GM12878 (cell line): ENCODE results near the gene LMTK2. TPM values are rescaled to one million over a fixed set of nuclear protein-coding genes. Genes with fewer than 3 reads are reported as not detected.

Source experiments
- ATAC-seq: fragments of 200-7000 bp; cut with Tn5 transposase; 3 replicates; pipeline ENCODE4 v1.9.1; 2020; ENCODE audit warnings: mild to moderate bottlenecking, moderate library complexity
- BruUV-seq: library from RNA; stranded (reverse); fragments of 400-500 nt; replicated peaks from 2 replicates; lab custom pipeline; 2021; lab: Mats Ljungman, UMichigan
- CTCF ChIA-PET: fragments of 300-600 bp; sonication (Branson Sonifier 250); formaldehyde crosslinking; extraction: SDS; loops from one replicate; lab custom pipeline; 2021; ENCODE audit warnings: inconsistent platforms; lab: Yijun Ruan, JAX
- POLR2A ChIA-PET: fragments of 350-600 bp; formaldehyde crosslinking; extraction: SDS; loops from one replicate; lab custom pipeline; 2021; ENCODE audit warnings: inconsistent platforms; lab: Charles Lee
- RAD21 ChIA-PET: fragments of 300-600 bp; sonication (Branson Sonifier 250); formaldehyde crosslinking; loops from one replicate; lab custom pipeline; 2023; ENCODE audit warnings: antibody characterized with exemption; ENCODE audit not compliant: unreplicated experiment; lab: Charles Lee
- SMC1A ChIA-PET: fragments of 300-600 bp; sonication (Branson Sonifier 250); formaldehyde crosslinking; loops from one replicate; lab custom pipeline; 2023; ENCODE audit not compliant: unreplicated experiment, uncharacterized antibody; lab: Charles Lee
- DNase-seq: peaks from one replicate; pipeline ENCODE4 v3.0.0-alpha.2; 2011; ENCODE audit warnings: low read depth, low spot score
- FAIRE-seq: peaks from 3 replicates; lab custom pipeline; 2011; peaks lifted over from hg19 to GRCh38; lab: Jason Lieb, UNC
- H2AFZ ChIP-seq: 2 replicates; pipeline ENCODE4 v1.6.0; 2011; ENCODE audit warnings: low read depth, low read length, control low read depth; ENCODE audit not compliant: control insufficient read depth
- H3K27ac ChIP-seq: 2 replicates; pipeline ENCODE4 v1.5.1; 2011; ENCODE audit warnings: control low read depth; ENCODE audit not compliant: control insufficient read depth, insufficient read depth
- H3K27me3 ChIP-seq, 2 experiments: replicated peaks in 1 of 2; 2 replicates each; pipeline versions ENCODE4 v1.6.0 to v1.6.1; 2011; ENCODE audit warnings: low read length in 1 of 2; ENCODE audit not compliant: control insufficient read depth in 2 of 2, insufficient read depth in 2 of 2
- H3K36me3 ChIP-seq, 2 experiments: 2 replicates each; pipeline ENCODE4 v1.5.1; 2011; ENCODE audit warnings: low read length in 1 of 2; ENCODE audit not compliant: control insufficient read depth in 2 of 2, insufficient read depth in 2 of 2
- H3K4me1 ChIP-seq: 2 replicates; pipeline ENCODE4 v1.6.1; 2011; ENCODE audit warnings: mild to moderate bottlenecking, low read length, moderate library complexity, mixed read lengths; ENCODE audit not compliant: control insufficient read depth, insufficient read depth
- H3K4me2 ChIP-seq: 2 replicates; pipeline ENCODE4 v1.6.0; 2011; ENCODE audit warnings: control low read depth; ENCODE audit not compliant: control insufficient read depth, insufficient read depth
- H3K4me3 ChIP-seq: fragments of 200-600 bp; sonication (generic); 2 replicates; pipeline ENCODE4 v1.5.1; 2016
- H3K79me2 ChIP-seq: 2 replicates; pipeline ENCODE4 v1.6.0; 2011; ENCODE audit warnings: low read length; ENCODE audit not compliant: control insufficient read depth, insufficient read depth
- H3K9ac ChIP-seq: 2 replicates; pipeline ENCODE4 v1.8.0; 2011; ENCODE audit warnings: low read length, control low read depth, mixed read lengths; ENCODE audit not compliant: control insufficient read depth, insufficient read depth
- H3K9me3 ChIP-seq: replicated peaks from 3 replicates; pipeline ENCODE4 v1.5.1; 2011; ENCODE audit warnings: mild to moderate bottlenecking, low read length; ENCODE audit not compliant: control insufficient read depth, insufficient read depth
- H4K20me1 ChIP-seq: 2 replicates; pipeline ENCODE4 v1.6.0; 2011; ENCODE audit not compliant: control insufficient read depth, insufficient read depth
- CHD4 ChIP-seq: fragments of 200-600 bp; sonication (generic); IDR thresholded peaks from 2 replicates; pipeline ENCODE4 v1.6.1; 2016; ENCODE audit warnings: mild to moderate bottlenecking
- ETV6 ChIP-seq, 2 experiments: fragments of 450-650 bp in 1 of 2; IDR thresholded peaks in 1 of 2; conservative IDR thresholded peaks in 1 of 2; 2 replicates each; pipeline ENCODE4 v1.6.1; 2014; ENCODE audit warnings: antibody characterized with exemption in 1 of 2, borderline replicate concordance in 1 of 2, low read depth in 1 of 2, mild to moderate bottlenecking in 1 of 2, moderate library complexity in 1 of 2
- EZH2 ChIP-seq: IDR thresholded peaks from 2 replicates; pipeline ENCODE4 v1.6.1; 2012; ENCODE audit warnings: low read depth, mild to moderate bottlenecking, control low read depth, inconsistent platforms, low read length, borderline replicate concordance; ENCODE audit not compliant: control insufficient read depth
- MXI1 ChIP-seq: fragments of 150-350 bp; IDR thresholded peaks from 2 replicates; pipeline ENCODE4 v1.6.1; 2011; ENCODE audit warnings: low read depth, mild to moderate bottlenecking, inconsistent platforms, low read length, improper control_type of control experiment
- PKNOX1 ChIP-seq: fragments of 450-650 bp; IDR thresholded peaks from 2 replicates; pipeline ENCODE4 v1.6.1; 2016; ENCODE audit warnings: mild to moderate bottlenecking
- POLR2AphosphoS5 ChIP-seq: IDR thresholded peaks from 2 replicates; pipeline ENCODE4 v1.6.1; 2011; ENCODE audit warnings: mild to moderate bottlenecking, low read length, inconsistent platforms
- ZBED1 ChIP-seq: IDR thresholded peaks from 2 replicates; pipeline ENCODE4 v1.6.1; 2016; ENCODE audit warnings: borderline replicate concordance
- ZNF384 ChIP-seq: IDR thresholded peaks from 2 replicates; pipeline ENCODE4 v1.6.1; 2012; ENCODE audit warnings: low read depth, mild to moderate bottlenecking, low read length, improper control_type of control experiment, borderline replicate concordance
- WGBS: methylation state at CpG from one replicate; pipeline ENCODE4 v1.1.6; 2016; ENCODE audit warnings: low lambda C conversion rate; ENCODE audit not compliant: insufficient replicate concordance, insufficient coverage; ENCODE audit errors: missing lambda C conversion rate; 5-methylcytosine and 5-hydroxymethylcytosine counted together
- in situ Hi-C: fragments of 300-500 bp; cut with MboI; formaldehyde crosslinking; loops from 9 replicates; pipeline ENCODE4 v1.14.3; 2018; ENCODE audit warnings: mixed read lengths
- intact Hi-C: fragments of 100-400 bp; cut with micrococcal nuclease; formaldehyde crosslinking; loops from one replicate; pipeline ENCODE4 v1.14.2; 2022; ENCODE audit not compliant: unreplicated experiment
- polyA plus RNA-seq, 11 experiments: library from polyadenylated mRNA; depleted of rRNA in 4 of 11; unstranded in 6 of 11; stranded (reverse) in 5 of 11; fragments of >200 nt; fragmentation: Nextera tagmentation in 4 of 11; fragmentation: Illumina TruSeq in 1 of 11; extraction: Ambion mirVana in 4 of 11; extraction: Trizol in 1 of 11; gene quantifications; 1 replicate in 1 of 11; 2 replicates in 10 of 11; pipeline versions ENCODE4 v1.2.1 to v1.2.3, GENCODE V29; 2011 to 2016; ENCODE audit warnings: inconsistent platforms in 2 of 11, missing spikeins in 2 of 11, low read depth in 1 of 11
- total RNA-seq, 4 experiments: library from RNA; depleted of rRNA in 3 of 4; stranded (reverse); fragments of >200 nt in 3 of 4; fragmentation: Illumina TruSeq in 1 of 4; extraction: Trizol in 1 of 4; gene quantifications; 2 replicates each; pipeline versions ENCODE4 v1.2.1 to v1.2.3, GENCODE V29; 2013 to 2021
- TF ChIP-seq, protein P1 (sequence below): IDR thresholded peaks from 2 replicates; pipeline ENCODE4 v1.6.1; 2012; ENCODE audit warnings: mild to moderate bottlenecking, low read depth, low read length
- TF ChIP-seq, protein P2 (sequence below): fragments of 450-650 bp; IDR thresholded peaks from 2 replicates; pipeline ENCODE4 v1.6.1; 2017; ENCODE audit warnings: mild to moderate bottlenecking, moderate library complexity
- TF ChIP-seq, protein P3 (sequence below): IDR thresholded peaks from 2 replicates; pipeline ENCODE4 v1.6.1; 2011; ENCODE audit warnings: low read depth, mild to moderate bottlenecking, low read length, moderate library complexity, borderline replicate concordance; ENCODE audit errors: extremely low read depth
- TF ChIP-seq, protein P4 (sequence below): IDR thresholded peaks from 2 replicates; pipeline ENCODE4 v1.6.1; 2011; ENCODE audit warnings: borderline replicate concordance, low read depth, mild to moderate bottlenecking, moderate library complexity, low read length; ENCODE audit not compliant: insufficient read depth, poor library complexity, severe bottlenecking

Gene LMTK2
- total and polyA plus RNA-seq, 10 of the 15 experiments (the other 5 are each of a cell fraction or from before 2014, with no cell fraction given), result 0.68 to 8.7 (median 4.6) TPM

GRCh38 chr7:98088109-98088508, 18.6 kb upstream of the LMTK2 start:
- ChIA-PET RAD21 (interaction anchor here (1.4 kb wide), 1 partner anchor 80 kb away, joined by 3 read pairs; no protein-coding TSS in a partner anchor), CTCF (interaction anchor here (0.6 to 1.6 kb wide), 4 partner anchors 22 to 326 kb away, joined by 3 to 6 read pairs (median 4); no protein-coding TSS in a partner anchor), POLR2A (no interaction called here), SMC1A (interaction anchor here (0.7 to 1.2 kb wide), 2 partner anchors 18 to 785 kb away, joined by 3 read pairs; partner anchors contain the start of gene LMTK2)
- H3K9me3 ChIP-seq, result no peaks in the 10 kb centered on the region
- ATAC-seq, result no peak
- no TSS peak for BruUV-seq
- no peaks in the 10 kb centered on the region for H4K20me1 ChIP-seq
- no peaks in the 10 kb centered on the region for H3K36me3 ChIP-seq
- H3K79me2 ChIP-seq, result no peaks in the 10 kb centered on the region
- H2AFZ ChIP-seq, result no peak overlapping the region
- H3K27ac ChIP-seq, result no peak overlapping the region
- in situ Hi-C loops, result no loop called here
- H3K9ac ChIP-seq, result no peak overlapping the region
- FAIRE-seq, result no peak
- no peaks in the 10 kb centered on the region; a peak in 1 of 4 replicates for H3K27me3 ChIP-seq
- no peak for DNase-seq
- intact Hi-C loops, result no loop called here
- 62% methylated on average over 3 of the region's 3 CpGs for WGBS
- H3K4me1 ChIP-seq, result no peaks in the 10 kb centered on the region
- no peak overlapping the region for H3K4me3 ChIP-seq
- no peak overlapping the region for H3K4me2 ChIP-seq
- TF ChIP-seq ZBED1, result no peak
- TF ChIP-seq PKNOX1, result no peak
- TF ChIP-seq CHD4, result no peak
- TF ChIP-seq, protein P1, sequence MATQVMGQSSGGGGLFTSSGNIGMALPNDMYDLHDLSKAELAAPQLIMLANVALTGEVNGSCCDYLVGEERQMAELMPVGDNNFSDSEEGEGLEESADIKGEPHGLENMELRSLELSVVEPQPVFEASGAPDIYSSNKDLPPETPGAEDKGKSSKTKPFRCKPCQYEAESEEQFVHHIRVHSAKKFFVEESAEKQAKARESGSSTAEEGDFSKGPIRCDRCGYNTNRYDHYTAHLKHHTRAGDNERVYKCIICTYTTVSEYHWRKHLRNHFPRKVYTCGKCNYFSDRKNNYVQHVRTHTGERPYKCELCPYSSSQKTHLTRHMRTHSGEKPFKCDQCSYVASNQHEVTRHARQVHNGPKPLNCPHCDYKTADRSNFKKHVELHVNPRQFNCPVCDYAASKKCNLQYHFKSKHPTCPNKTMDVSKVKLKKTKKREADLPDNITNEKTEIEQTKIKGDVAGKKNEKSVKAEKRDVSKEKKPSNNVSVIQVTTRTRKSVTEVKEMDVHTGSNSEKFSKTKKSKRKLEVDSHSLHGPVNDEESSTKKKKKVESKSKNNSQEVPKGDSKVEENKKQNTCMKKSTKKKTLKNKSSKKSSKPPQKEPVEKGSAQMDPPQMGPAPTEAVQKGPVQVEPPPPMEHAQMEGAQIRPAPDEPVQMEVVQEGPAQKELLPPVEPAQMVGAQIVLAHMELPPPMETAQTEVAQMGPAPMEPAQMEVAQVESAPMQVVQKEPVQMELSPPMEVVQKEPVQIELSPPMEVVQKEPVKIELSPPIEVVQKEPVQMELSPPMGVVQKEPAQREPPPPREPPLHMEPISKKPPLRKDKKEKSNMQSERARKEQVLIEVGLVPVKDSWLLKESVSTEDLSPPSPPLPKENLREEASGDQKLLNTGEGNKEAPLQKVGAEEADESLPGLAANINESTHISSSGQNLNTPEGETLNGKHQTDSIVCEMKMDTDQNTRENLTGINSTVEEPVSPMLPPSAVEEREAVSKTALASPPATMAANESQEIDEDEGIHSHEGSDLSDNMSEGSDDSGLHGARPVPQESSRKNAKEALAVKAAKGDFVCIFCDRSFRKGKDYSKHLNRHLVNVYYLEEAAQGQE, result no peak
- no peak for TF ChIP-seq EZH2
- no peak for TF ChIP-seq POLR2AphosphoS5
- TF ChIP-seq ETV6 (conservative IDR thresholded peaks at IDR 0.05 in 1 of 2, IDR thresholded peaks at IDR 0.05 in 1 of 2; ENCODE audit: borderline replicate concordance in 1 of 2, low read depth in 1 of 2), result no peak
- TF ChIP-seq, protein P2, sequence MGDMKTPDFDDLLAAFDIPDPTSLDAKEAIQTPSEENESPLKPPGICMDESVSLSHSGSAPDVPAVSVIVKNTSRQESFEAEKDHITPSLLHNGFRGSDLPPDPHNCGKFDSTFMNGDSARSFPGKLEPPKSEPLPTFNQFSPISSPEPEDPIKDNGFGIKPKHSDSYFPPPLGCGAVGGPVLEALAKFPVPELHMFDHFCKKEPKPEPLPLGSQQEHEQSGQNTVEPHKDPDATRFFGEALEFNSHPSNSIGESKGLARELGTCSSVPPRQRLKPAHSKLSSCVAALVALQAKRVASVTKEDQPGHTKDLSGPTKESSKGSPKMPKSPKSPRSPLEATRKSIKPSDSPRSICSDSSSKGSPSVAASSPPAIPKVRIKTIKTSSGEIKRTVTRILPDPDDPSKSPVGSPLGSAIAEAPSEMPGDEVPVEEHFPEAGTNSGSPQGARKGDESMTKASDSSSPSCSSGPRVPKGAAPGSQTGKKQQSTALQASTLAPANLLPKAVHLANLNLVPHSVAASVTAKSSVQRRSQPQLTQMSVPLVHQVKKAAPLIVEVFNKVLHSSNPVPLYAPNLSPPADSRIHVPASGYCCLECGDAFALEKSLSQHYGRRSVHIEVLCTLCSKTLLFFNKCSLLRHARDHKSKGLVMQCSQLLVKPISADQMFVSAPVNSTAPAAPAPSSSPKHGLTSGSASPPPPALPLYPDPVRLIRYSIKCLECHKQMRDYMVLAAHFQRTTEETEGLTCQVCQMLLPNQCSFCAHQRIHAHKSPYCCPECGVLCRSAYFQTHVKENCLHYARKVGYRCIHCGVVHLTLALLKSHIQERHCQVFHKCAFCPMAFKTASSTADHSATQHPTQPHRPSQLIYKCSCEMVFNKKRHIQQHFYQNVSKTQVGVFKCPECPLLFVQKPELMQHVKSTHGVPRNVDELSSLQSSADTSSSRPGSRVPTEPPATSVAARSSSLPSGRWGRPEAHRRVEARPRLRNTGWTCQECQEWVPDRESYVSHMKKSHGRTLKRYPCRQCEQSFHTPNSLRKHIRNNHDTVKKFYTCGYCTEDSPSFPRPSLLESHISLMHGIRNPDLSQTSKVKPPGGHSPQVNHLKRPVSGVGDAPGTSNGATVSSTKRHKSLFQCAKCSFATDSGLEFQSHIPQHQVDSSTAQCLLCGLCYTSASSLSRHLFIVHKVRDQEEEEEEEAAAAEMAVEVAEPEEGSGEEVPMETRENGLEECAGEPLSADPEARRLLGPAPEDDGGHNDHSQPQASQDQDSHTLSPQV, result no peak
- TF ChIP-seq MXI1, result no peak
- no peak for TF ChIP-seq ZNF384
- TF ChIP-seq, protein P3, sequence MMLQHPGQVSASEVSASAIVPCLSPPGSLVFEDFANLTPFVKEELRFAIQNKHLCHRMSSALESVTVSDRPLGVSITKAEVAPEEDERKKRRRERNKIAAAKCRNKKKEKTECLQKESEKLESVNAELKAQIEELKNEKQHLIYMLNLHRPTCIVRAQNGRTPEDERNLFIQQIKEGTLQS, result no peak
- TF ChIP-seq, protein P4, sequence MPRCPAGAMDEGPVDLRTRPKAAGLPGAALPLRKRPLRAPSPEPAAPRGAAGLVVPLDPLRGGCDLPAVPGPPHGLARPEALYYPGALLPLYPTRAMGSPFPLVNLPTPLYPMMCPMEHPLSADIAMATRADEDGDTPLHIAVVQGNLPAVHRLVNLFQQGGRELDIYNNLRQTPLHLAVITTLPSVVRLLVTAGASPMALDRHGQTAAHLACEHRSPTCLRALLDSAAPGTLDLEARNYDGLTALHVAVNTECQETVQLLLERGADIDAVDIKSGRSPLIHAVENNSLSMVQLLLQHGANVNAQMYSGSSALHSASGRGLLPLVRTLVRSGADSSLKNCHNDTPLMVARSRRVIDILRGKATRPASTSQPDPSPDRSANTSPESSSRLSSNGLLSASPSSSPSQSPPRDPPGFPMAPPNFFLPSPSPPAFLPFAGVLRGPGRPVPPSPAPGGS, result no peak
